GM21723 (cell line): ENCODE measurements around the gene SMTNL2.
"Not testable (repeated sequence)": the region's sequence is repeated elsewhere in the genome, so short reads cannot be mapped to it uniquely, and the experiment has no call there.

Source experiments
- ATAC-seq: cut with Tn5 transposase; IDR thresholded peaks from one replicate; pipeline ENCODE4 v1.9.1; 2021; ENCODE audit warnings: mild to moderate bottlenecking, moderate library complexity; ENCODE audit not compliant: unreplicated experiment

SMTNL2 gene

GRCh38 chr17:4584917-4585637 is 748 bp downstream of the SMTNL2 start:
- ATAC-seq: no peak

GRCh38 chr17:4585638-4585994 is 1.3 kb downstream of the SMTNL2 start:
- no peak for ATAC-seq

GRCh38 chr17:4586043-4586442 is 1.7 kb downstream of the SMTNL2 start:
- ATAC-seq: no peak

GRCh38 chr17:4587195-4587594 is 2.9 kb downstream of the SMTNL2 start:
- ATAC-seq: no peak

- ATAC-seq: no peak
Observed at GRCh38 chr17:4587803-4588202, 3.5 kb downstream of the SMTNL2 start.

- ATAC-seq: no peak
Observed at GRCh38 chr17:4588391-4588790, 4.1 kb downstream of the SMTNL2 start.

GRCh38 chr17:4588898-4589625 is 4.7 kb downstream of the SMTNL2 start:
- no peak for ATAC-seq

- not testable (repeated sequence) for ATAC-seq
Observed at GRCh38 chr17:4590042-4590441, 5.7 kb downstream of the SMTNL2 start.

- ATAC-seq: no peak
Observed at GRCh38 chr17:4590981-4591453, 6.7 kb downstream of the SMTNL2 start.

- ATAC-seq: no peak
Observed at GRCh38 chr17:4591529-4591928, 7.2 kb downstream of the SMTNL2 start.

GRCh38 chr17:4592240-4593005 is 8.1 kb downstream of the SMTNL2 start:
- ATAC-seq: no peak

- no peak for ATAC-seq
Observed at GRCh38 chr17:4593021-4593421, 8.7 kb downstream of the SMTNL2 start.

- ATAC-seq: no peak
Observed at GRCh38 chr17:4594406-4594805, 10.1 kb downstream of the SMTNL2 start.

- ATAC-seq: no peak
Observed at GRCh38 chr17:4594931-4595684, 10.8 kb downstream of the SMTNL2 start.

- not testable (repeated sequence) for ATAC-seq
Observed at GRCh38 chr17:4595685-4596342, 11.5 kb downstream of the SMTNL2 start.

GRCh38 chr17:4596636-4597380 is 12.5 kb downstream of the SMTNL2 start:
- ATAC-seq: no peak

- no peak for ATAC-seq
Observed at GRCh38 chr17:4597975-4598374, 13.6 kb downstream of the SMTNL2 start.

GRCh38 chr17:4598776-4599504 is 14.6 kb downstream of the SMTNL2 start:
- no peak for ATAC-seq
